CD4-positive, alpha-beta T cell treated with Interleukin-6 at 100 ng/mL for 8 hours (primary cell): Measurements from ENCODE around the gene GPC6.

Experiments
- DNase-seq: peaks from one replicate; pipeline ENCODE4 v3.0.0-alpha.2; 2020; ENCODE audit warnings: mixed read lengths, low spot score

GPC6 gene

DNA sequence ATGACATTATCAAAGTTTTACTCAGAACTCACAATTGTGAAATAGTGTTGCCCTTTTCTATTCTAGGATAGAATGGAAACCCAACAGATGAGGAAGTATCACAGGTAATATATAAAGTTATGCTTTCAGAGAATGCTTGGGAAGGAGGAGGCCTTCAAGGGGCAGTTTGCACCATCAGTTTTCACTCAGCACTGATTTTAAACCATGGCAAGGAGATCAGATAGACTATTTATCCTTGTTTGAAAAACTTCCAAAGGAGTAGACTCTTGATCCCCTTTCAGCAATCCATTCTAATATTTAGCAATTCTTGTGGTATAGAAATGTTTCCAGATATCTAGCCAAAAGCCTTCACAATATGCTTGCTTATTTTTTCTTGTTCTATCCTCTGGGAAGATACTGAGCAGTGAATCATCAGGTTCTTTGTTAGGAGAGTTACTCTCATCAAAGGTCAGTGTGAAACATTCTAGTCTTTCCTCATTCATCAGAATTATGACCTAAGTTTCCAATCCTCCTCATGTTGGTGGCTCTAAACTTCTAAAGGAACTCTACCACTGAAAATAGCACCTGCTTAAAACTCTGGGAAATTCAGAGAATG, 3.8 kb downstream of the GPC6 start:
- no peak for DNase-seq

DNA sequence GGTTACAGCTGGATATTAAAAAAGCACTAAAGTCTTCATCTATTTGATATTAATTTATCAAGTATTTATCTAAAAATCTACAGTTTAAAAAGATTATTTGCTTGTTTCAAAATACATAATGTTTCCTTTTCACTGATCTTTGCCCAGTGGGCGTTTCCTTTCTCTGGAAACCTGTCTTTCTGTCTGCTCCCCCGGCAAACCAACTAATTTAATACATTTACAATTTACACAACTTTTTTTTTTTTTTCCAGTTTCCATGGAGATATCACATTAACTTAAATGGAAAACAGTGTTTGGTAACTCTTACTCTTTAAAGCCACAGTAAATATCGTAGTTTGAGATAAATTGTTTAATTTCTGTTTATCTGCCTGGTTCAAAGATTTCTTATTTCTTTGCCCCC, 5.3 kb downstream of the GPC6 start:
- no peak for DNase-seq

GRCh38 chr13:93233997-93234416, 7.4 kb downstream of the GPC6 start:
- DNase-seq, result no peak

DNA sequence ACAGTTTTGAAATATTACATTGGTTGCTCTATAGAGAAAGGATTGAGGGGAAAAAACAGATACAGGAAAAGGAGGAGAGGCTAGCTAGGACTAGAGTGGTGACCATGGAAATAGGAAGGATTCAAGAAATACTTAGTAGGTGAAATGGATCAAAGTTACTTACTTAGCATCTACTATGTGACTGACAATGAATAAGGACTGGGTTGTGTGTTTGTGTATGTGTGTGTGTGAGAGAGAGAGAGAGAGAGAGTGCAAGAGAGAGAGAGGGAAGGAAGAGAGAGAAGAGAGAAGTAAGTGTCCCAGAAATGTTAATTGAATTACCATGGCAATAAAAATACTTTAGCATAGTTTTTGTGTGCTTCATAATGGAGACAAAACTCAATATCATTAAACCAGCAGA, 7.9 kb downstream of the GPC6 start:
- no peak for DNase-seq

DNA sequence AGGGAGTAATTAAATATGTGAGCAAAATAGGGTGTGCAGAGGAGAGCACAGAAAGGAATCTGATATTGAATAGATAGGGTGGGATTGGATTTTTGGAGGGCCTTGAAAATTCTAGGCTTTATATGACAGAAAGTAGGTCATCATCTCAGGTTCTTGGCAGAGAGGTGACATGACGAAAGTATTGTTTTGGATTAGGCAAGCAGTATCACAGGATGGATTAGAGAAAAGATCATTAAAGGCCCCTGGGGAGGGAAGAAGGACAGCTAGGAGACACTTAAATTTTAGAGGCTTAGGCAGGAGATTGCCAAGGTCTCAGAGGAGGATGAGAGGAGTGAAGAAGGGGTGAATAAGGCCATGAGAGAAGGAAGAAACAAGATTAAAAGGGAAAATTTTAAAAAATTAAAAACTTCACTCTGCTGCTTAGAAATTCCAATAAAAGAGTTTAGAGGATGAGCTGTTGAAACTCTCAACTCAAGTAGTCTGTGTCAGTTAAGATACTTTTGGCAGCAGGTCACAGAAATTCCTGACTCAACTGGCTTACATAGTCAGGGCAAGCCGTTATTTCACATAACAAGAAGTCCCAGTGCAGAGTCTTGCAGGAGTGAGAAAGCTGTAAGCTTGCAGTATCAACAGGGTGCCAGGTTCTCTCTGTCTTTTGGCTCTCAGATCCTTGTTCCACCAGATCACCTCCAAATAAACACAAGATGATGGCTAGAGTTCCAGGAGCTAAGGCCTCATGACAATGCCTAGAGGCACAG, 8.8 kb downstream of the GPC6 start:
- no peak for DNase-seq

- DNase-seq, result no peak
Measured at GRCh38 chr13:93238711-93239110, 12.1 kb downstream of the GPC6 start.

- DNase-seq, result no peak
Measured at GRCh38 chr13:93243375-93244063, 16.9 kb downstream of the GPC6 start.

- DNase-seq, result no peak
Measured at GRCh38 chr13:93244141-93244917, 17.7 kb downstream of the GPC6 start.

DNA sequence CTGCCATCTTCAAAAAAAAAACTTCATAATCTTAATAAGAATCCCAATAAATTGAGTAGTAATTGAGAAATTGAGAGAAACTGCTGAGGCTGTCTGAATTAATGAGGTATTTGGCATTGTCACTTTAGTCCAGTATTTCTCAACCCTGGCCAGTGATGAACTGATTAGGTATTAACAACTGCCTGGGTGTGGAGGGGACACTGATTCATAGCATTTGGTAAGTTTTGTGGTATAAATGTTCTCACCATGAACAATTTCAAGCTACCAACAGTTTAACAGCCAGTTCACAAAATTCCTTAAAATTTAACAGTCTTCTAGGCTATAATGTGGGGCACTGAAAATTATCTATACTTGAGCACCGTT, 18.3 kb downstream of the GPC6 start:
- DNase-seq, result no peak

- no peak for DNase-seq
Measured at GRCh38 chr13:93246069-93246468, 19.5 kb downstream of the GPC6 start.

DNA sequence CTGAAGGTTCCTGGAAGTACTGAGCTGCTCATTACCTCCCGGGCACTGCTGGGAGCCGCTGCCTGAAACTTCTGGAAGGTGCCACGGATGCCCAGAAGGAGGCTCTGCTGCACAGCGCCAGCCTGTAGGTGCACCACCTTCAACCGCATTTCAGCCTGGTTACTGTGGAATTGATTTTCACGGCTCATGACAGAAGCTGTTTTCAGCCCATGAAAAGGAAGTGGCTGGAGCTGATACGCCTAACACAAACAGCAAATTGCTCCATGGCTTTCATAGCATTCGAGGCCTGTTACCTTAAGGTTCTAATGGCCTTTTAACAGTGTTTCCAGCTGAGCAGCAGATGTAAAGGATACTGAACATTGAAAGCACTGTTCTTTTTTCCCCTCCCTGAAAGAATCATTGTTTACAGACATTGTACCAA, 22.0 kb downstream of the GPC6 start:
- DNase-seq, result no peak

GRCh38 chr13:93249364-93250306, 23.0 kb downstream of the GPC6 start:
- DNase-seq, result no peak

GRCh38 chr13:93254775-93255174, 28.2 kb downstream of the GPC6 start:
- no peak for DNase-seq

DNA sequence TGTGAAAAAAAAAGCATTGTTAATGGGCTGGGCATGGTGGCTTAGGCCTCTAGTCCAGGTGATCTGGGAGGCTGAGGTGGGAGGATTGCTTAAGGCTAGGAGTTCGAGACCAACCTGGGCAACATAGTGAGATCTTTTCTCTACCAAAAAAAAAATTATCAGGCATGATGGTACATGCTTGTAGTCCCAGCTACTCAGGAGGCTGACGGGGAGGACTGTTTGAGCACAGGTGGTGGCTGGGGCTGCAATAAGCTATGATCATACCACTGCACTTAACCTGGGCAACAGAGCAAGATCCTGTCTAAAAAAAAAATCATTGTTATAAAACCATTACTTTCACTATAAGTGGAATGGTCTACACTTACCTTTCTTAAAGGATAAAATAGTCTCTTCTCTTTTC, 30.4 kb downstream of the GPC6 start:
- DNase-seq, result no peak

DNA sequence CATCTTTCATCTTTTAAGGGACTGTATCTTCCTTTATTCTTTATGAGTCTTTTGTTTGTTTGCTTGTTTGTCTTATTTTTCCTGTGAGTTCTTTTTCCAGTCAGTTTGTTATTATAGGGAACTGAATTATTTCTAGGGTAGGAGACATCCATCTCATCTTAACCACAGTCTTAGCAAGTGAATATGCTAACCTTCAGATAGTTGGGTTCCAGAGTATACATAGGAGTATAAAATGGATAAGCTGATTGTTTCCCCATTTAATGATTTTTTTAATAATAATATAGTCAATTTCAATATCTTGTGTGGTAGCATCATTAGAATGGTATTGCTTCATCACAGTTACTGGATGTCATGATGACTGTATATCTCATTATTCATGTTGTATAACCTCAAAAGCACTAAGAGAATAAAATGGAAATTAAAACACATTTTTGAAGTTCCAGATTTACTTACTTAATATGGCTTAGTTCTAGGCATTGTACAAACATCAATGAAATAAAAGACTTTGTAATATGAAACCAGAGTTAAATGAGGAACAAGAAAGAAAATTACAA, 33.0 kb downstream of the GPC6 start:
- no peak for DNase-seq

GRCh38 chr13:93260591-93260990, 34.0 kb downstream of the GPC6 start:
- no peak for DNase-seq

DNA sequence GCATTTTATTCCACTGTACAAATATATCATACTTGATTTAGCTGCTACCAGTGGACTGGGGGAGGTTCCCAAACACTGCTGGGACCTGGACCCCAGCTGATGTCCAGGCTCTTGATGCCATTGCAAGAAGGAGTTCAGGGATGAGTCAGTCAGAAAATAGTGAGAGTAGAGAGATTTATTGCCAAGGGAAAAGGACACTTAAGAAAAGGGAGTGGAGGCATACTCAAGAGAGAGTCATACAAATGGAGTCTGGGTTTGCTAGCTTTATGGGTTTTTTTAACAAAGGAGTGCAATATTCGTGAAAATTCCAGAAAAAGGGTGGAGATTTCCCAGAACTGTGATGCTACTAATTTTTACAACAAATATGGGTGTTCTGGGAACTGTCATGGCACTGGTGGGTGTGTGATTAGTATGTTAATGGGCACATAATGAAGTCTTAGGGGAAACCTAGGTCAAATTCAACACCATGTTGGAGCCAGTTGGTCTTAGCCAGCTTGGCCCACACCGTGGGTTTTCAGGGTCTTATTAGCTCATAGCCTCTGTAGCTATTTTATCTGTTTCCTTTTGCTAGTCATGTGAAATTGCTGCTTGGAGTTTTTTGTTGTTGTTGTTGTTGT, 36.2 kb downstream of the GPC6 start:
- no peak for DNase-seq

DNA sequence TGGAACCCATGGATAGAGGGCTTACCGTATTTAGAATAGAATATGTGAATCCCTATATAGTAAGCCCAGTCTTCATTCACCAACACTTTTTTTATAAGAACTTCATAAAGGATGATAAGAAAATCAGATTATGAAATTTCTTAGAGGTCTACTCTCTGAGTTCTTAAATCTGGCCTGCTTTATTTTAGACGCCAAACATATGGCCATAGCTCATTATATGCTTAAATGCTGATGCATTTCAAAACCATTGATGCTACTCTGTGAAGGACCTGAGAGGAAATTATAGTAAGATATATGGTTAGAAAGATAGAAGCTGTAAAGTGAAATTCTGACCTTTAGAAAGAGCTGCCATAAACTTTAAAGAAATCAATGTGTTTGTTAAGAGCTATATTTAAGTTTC, 38.3 kb downstream of the GPC6 start:
- no peak for DNase-seq

DNA sequence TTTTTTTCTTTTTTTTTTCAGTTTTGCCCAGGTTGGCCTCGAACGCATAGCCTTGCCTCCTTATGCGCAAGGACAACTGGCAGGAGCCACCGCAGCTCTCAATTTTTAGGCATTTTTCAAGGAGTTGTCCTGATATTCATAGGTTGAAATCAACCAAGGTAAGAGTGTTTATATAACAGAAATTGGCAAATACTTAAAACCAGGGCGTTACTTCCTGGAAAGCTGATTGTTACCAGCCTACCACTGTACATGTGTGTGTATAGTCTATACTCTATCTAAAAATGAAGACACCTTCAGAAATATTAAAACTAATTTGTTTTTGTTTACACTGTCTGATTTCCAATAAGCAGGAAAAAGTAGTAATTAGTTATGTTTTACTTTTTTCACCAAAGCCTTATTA, 39.2 kb downstream of the GPC6 start:
- DNase-seq, result no peak

GRCh38 chr13:93266681-93267080, 40.1 kb downstream of the GPC6 start:
- DNase-seq, result no peak
